Activated naive CD4-positive, alpha-beta T cell (primary cell): ENCODE results near the gene EDDM13.
"Not testable (repeated sequence)": the region's sequence is repeated elsewhere in the genome, so short reads cannot be mapped to it uniquely, and the experiment has no call there.

Experiments
- DNase-seq, 4 experiments: peaks; one replicate each; lab custom pipeline; 2025; lab: John Stamatoyannopoulos, UW

Gene EDDM13

GRCh38 chr19:56321254-56321988 is 48.9 kb downstream of the EDDM13 start:
- no peak for DNase-seq

- no peak for DNase-seq
Observed at GRCh38 chr19:56321989-56322440, 49.5 kb downstream of the EDDM13 start.

GRCh38 chr19:56324436-56324835 is 51.9 kb downstream of the EDDM13 start:
- DNase-seq: no peak

- no peak for DNase-seq
Observed at GRCh38 chr19:56332695-56333094, 60.1 kb downstream of the EDDM13 start.

- DNase-seq: peak in 1 of 4 experiments; percentile 3
Observed at GRCh38 chr19:56333506-56333905, 61.0 kb downstream of the EDDM13 start.

- not testable (repeated sequence) for DNase-seq
Observed at GRCh38 chr19:56335371-56335770, 62.8 kb downstream of the EDDM13 start.

GRCh38 chr19:56337077-56337476 is 64.5 kb downstream of the EDDM13 start:
- not testable (repeated sequence) for DNase-seq

DNA sequence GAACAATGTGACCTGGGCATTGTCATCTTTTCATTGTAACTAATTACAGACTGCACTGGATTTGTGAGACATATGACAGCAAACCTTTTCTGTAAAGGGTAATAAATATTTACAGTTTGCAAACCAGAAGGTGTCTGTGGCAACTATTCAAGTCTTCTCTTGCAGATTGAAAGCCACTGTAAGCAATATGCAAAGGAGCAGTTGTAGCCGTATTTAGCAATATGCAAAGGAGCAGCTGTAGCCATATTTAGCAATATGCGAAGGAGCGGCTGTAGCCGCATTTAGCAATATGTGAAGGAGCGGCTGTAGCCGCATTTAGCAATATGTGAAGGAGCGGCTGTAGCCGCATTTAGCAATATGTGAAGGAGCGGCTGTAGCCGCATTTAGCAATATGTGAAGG is 66.5 kb downstream of the EDDM13 start:
- DNase-seq: not testable (repeated sequence)

GRCh38 chr19:56341948-56342347 is 69.4 kb downstream of the EDDM13 start:
- no peak for DNase-seq

DNA sequence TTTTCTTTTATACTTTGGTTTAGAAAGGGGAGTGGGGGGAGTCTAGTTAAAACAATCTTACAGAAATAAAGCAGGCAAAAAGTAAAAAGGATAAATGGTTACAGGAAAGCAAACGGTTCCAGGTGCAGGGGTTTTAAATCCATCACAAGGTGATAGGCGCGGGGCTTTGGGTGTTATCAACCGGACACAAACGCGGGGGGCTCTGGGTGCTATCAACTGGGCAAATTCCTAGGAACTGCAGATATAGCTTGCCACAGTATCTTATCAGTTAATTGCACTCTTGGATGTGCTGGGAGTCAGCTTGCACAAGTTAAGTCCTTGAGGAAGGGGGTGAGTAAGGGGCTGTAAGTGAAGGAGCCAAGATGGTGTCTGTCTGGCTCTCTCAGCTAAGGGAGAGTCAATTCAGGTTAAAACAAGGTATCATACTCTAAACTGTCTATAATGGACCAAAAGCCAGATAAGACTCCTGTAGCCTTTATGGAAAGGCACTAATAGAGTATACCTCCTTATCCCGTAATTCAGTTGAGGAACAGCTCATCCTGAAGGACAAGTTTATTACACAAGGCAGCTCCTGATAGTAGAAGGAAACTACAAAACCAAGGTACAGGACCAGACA is 74.7 kb downstream of the EDDM13 start:
- DNase-seq: no peak

- DNase-seq: no peak
Observed at GRCh38 chr19:56348289-56348877, 75.8 kb downstream of the EDDM13 start.

- peak in 2 of 4 experiments; percentile 2 to 10 for DNase-seq
Observed at GRCh38 chr19:56350416-56351045, 78.0 kb downstream of the EDDM13 start.

DNA sequence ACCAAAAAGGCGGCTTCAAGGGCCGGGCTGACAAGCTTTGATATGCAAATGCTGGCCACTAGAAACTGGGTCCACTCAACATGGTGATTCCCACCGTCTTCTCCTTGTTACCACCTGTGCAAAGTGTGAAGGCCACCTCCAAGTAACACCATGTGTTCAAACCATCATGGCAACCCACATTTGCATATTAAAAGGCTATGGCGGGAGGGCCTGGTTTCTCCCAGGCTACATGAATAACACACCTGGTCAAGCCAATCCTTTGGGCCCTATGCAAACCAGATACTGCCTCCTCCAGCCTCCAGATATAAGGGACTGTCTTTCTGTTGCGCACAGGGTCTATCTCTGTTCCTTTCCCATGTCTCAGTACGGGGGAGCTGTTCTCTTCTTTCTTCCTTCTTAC is 78.7 kb downstream of the EDDM13 start:
- no peak for DNase-seq

DNA sequence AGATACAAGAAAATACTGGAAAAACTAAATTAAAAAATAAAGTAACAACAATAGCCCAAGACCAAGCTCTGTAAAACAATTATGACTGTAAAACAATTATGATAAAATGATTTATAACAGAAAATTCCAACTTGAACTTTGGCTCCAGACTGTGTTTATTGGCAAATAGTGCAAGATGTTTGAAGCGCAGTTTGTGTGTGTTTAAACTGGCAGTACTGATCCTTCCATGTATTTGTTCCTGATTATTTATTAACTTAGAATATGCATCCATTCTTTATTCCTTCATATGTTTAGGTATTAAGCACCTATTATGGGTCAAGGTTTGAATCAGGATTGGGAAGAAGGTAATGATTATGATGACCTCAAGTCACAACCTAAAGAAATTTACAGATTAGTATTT is 83.0 kb downstream of the EDDM13 start:
- no peak for DNase-seq

DNA sequence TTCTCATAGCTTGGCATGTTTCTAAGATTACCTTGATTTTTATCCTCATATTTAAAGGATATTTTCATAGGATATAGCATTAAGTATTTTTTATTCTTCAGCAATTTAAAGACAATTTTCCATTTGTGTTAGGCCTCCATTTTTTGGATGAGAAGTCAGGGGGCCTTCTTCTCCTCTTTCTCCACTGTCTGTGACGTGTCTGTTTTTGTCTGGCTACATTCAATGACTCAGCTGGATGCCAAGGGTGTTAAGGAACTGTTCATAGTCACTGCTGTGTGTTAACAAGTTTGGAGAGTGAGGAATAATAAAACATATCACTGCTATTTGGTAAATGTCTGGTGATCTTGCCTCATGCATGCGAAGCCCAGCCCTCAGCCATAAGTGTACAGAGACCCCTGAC is 84.4 kb downstream of the EDDM13 start:
- no peak for DNase-seq
